ENCODE measurements around the gene INHBA. TPM values are rescaled to one million over a fixed set of nuclear protein-coding genes. Genes with fewer than 3 reads are reported as not detected.
A peak's percentile ranks its signal among the peaks of the same experiment; 100 is the strongest.

The INHBA gene
- polyA plus RNA-seq, 1 donor: 2.8 TPM

DNA sequence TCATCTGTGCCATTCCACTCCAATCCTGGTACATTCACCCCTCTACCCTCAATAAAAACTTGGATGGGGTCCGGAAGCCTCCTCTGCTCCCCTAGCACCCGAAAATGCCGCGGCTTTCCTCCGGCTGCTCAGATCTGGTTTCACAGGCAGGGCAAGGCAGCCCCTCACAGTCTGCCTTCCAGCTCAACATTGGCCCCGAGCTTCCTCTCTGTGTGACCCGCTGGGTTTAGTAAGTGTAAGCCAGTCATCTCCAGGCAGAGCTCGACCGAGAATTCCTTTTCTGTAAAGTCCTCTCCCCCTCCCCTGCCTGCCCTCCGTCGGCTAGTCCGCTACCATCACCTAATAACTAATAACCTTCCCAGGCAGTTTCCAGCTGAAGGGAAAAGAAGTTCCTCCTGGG, 3.4 kb downstream of the INHBA start:
- WGBS (ENCODE audit: insufficient coverage, low lambda C conversion rate): no CpG with 5 or more reads among the region's 12 CpGs
- peaks cover 66% of the 10 kb centered on the region for H3K27me3 ChIP-seq (ENCODE audit: control insufficient read depth, insufficient read depth, low read length)
- no peaks in the 10 kb centered on the region for H3K4me1 ChIP-seq (ENCODE audit: control insufficient read depth, insufficient read depth, low read length)
- H3K36me3 ChIP-seq (ENCODE audit: control insufficient read depth, insufficient read depth, low read length): no peaks in the 10 kb centered on the region
- peak overlapping the region; percentile 36 for H3K4me3 ChIP-seq (ENCODE audit: low read length)
- no peak for DNase-seq
- H3K27ac ChIP-seq (ENCODE audit: low read length): peak overlapping the region; percentile 0
- no peaks in the 10 kb centered on the region for H3K9me3 ChIP-seq (ENCODE audit: control insufficient read depth, low read depth, low read length)

GRCh38 chr7:41698726-41699125, 4.2 kb downstream of the INHBA start:
- no peak for DNase-seq
- Histone ChIP-seq H3K36me3 (ENCODE audit: control insufficient read depth, insufficient read depth, low read length) (no peaks in the 10 kb centered on the region), H3K27me3 (ENCODE audit: control insufficient read depth, insufficient read depth, low read length) (peaks cover 60% of the 10 kb centered on the region), H3K4me1 (ENCODE audit: control insufficient read depth, insufficient read depth, low read length) (no peaks in the 10 kb centered on the region), H3K9me3 (ENCODE audit: control insufficient read depth, low read depth, low read length) (no peaks in the 10 kb centered on the region), H3K4me3 (ENCODE audit: low read length) (peak overlapping the region; percentile 36), H3K27ac (ENCODE audit: low read length) (peak overlapping the region; percentile 0)
- WGBS (ENCODE audit: insufficient coverage, low lambda C conversion rate): no CpG with 5 or more reads among the region's 4 CpGs

- DNase-seq: no peak
- Histone ChIP-seq H3K4me3 (ENCODE audit: low read length) (peak overlapping the region; percentile 36), H3K27me3 (ENCODE audit: control insufficient read depth, insufficient read depth, low read length) (peaks cover 57% of the 10 kb centered on the region), H3K4me1 (ENCODE audit: control insufficient read depth, insufficient read depth, low read length) (no peaks in the 10 kb centered on the region), H3K27ac (ENCODE audit: low read length) (no peak overlapping the region), H3K9me3 (ENCODE audit: control insufficient read depth, low read depth, low read length) (no peaks in the 10 kb centered on the region), H3K36me3 (ENCODE audit: control insufficient read depth, insufficient read depth, low read length) (no peaks in the 10 kb centered on the region)
- WGBS (ENCODE audit: insufficient coverage, low lambda C conversion rate): no CpG with 5 or more reads among the region's 3 CpGs
These were observed 4.8 kb downstream of the INHBA start for GRCh38 chr7:41698114-41698513.

GRCh38 chr7:41696323-41696916, 6.5 kb downstream of the INHBA start:
- no peaks in the 10 kb centered on the region for H3K4me1 ChIP-seq (ENCODE audit: control insufficient read depth, insufficient read depth, low read length)
- 20% methylated on average over 4 of the region's 15 CpGs for WGBS (ENCODE audit: insufficient coverage, low lambda C conversion rate)
- peak; percentile 51 to 63 for DNase-seq
- H3K36me3 ChIP-seq (ENCODE audit: control insufficient read depth, insufficient read depth, low read length): no peaks in the 10 kb centered on the region
- H3K9me3 ChIP-seq (ENCODE audit: control insufficient read depth, low read depth, low read length): no peaks in the 10 kb centered on the region
- H3K27ac ChIP-seq (ENCODE audit: low read length): no peak overlapping the region
- no peak overlapping the region for H3K4me3 ChIP-seq (ENCODE audit: low read length)
- peaks cover 45% of the 10 kb centered on the region for H3K27me3 ChIP-seq (ENCODE audit: control insufficient read depth, insufficient read depth, low read length)

GRCh38 chr7:41695661-41696322, 7.1 kb downstream of the INHBA start:
- Histone ChIP-seq H3K27ac (ENCODE audit: low read length) (no peak overlapping the region), H3K9me3 (ENCODE audit: control insufficient read depth, low read depth, low read length) (no peaks in the 10 kb centered on the region), H3K27me3 (ENCODE audit: control insufficient read depth, insufficient read depth, low read length) (peaks cover 39% of the 10 kb centered on the region), H3K4me3 (ENCODE audit: low read length) (no peak overlapping the region), H3K4me1 (ENCODE audit: control insufficient read depth, insufficient read depth, low read length) (no peaks in the 10 kb centered on the region), H3K36me3 (ENCODE audit: control insufficient read depth, insufficient read depth, low read length) (no peaks in the 10 kb centered on the region)
- DNase-seq: no peak
- WGBS (ENCODE audit: insufficient coverage, low lambda C conversion rate): 72% methylated on average over 4 of the region's 13 CpGs

DNA sequence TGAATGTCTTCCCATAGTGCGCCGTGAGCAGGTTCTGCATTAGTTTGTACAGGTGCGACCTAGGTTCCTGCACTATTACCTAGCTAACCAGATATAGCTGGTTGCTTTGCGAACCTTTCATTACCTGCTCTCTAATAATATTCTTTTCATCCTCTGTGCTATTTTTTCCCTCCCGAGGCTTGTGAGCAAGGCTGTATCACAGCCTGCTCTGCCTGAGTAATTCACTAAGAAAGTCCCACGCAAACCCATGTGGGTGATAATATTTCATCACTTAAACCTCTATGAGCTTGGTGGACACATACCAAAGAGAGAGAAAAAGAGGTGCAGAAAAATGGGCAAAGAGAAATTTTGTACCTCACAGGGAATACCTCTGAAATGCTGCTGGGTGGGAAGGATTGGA, 8.4 kb downstream of the INHBA start:
- no peaks in the 10 kb centered on the region for H3K36me3 ChIP-seq (ENCODE audit: control insufficient read depth, insufficient read depth, low read length)
- no peaks in the 10 kb centered on the region for H3K4me1 ChIP-seq (ENCODE audit: control insufficient read depth, insufficient read depth, low read length)
- no peak for DNase-seq
- 67% methylated on average over 2 of the region's 6 CpGs for WGBS (ENCODE audit: insufficient coverage, low lambda C conversion rate)
- no peak overlapping the region for H3K4me3 ChIP-seq (ENCODE audit: low read length)
- H3K27ac ChIP-seq (ENCODE audit: low read length): no peak overlapping the region
- H3K27me3 ChIP-seq (ENCODE audit: control insufficient read depth, insufficient read depth, low read length): peaks cover 27% of the 10 kb centered on the region
- no peaks in the 10 kb centered on the region for H3K9me3 ChIP-seq (ENCODE audit: control insufficient read depth, low read depth, low read length)

- no peaks in the 10 kb centered on the region for H3K4me1 ChIP-seq (ENCODE audit: control insufficient read depth, insufficient read depth, low read length)
- 45% methylated on average over 2 of the region's 10 CpGs for WGBS (ENCODE audit: insufficient coverage, low lambda C conversion rate)
- no peaks in the 10 kb centered on the region for H3K36me3 ChIP-seq (ENCODE audit: control insufficient read depth, insufficient read depth, low read length)
- H3K4me3 ChIP-seq (ENCODE audit: low read length): no peak overlapping the region
- DNase-seq: no peak
- no peaks in the 10 kb centered on the region for H3K9me3 ChIP-seq (ENCODE audit: control insufficient read depth, low read depth, low read length)
- no peak overlapping the region for H3K27ac ChIP-seq (ENCODE audit: low read length)
- H3K27me3 ChIP-seq (ENCODE audit: control insufficient read depth, insufficient read depth, low read length): peaks cover 16% of the 10 kb centered on the region
These were observed 9.5 kb downstream of the INHBA start for GRCh38 chr7:41693150-41693997.

GRCh38 chr7:41692251-41692650, 10.6 kb downstream of the INHBA start:
- Histone ChIP-seq H3K4me1 (ENCODE audit: control insufficient read depth, insufficient read depth, low read length) (no peaks in the 10 kb centered on the region), H3K36me3 (ENCODE audit: control insufficient read depth, insufficient read depth, low read length) (no peaks in the 10 kb centered on the region), H3K27me3 (ENCODE audit: control insufficient read depth, insufficient read depth, low read length) (peaks cover 5% of the 10 kb centered on the region), H3K4me3 (ENCODE audit: low read length) (no peak overlapping the region), H3K9me3 (ENCODE audit: control insufficient read depth, low read depth, low read length) (no peaks in the 10 kb centered on the region), H3K27ac (ENCODE audit: low read length) (no peak overlapping the region)
- no peak for DNase-seq
- no CpG with 5 or more reads among the region's 7 CpGs for WGBS (ENCODE audit: insufficient coverage, low lambda C conversion rate)

- WGBS (ENCODE audit: insufficient coverage, low lambda C conversion rate): no CpG with 5 or more reads among the region's 3 CpGs
- no peaks in the 10 kb centered on the region for H3K36me3 ChIP-seq (ENCODE audit: control insufficient read depth, insufficient read depth, low read length)
- no peak overlapping the region for H3K27ac ChIP-seq (ENCODE audit: low read length)
- DNase-seq: no peak
- H3K9me3 ChIP-seq (ENCODE audit: control insufficient read depth, low read depth, low read length): no peaks in the 10 kb centered on the region
- H3K27me3 ChIP-seq (ENCODE audit: control insufficient read depth, insufficient read depth, low read length): peaks cover 5% of the 10 kb centered on the region
- no peaks in the 10 kb centered on the region for H3K4me1 ChIP-seq (ENCODE audit: control insufficient read depth, insufficient read depth, low read length)
- no peak overlapping the region for H3K4me3 ChIP-seq (ENCODE audit: low read length)
These were observed 11.4 kb downstream of the INHBA start for GRCh38 chr7:41691286-41692190.

GRCh38 chr7:41689815-41690214, 13.1 kb downstream of the INHBA start:
- H3K27me3 ChIP-seq (ENCODE audit: control insufficient read depth, insufficient read depth, low read length): peaks cover 2% of the 10 kb centered on the region
- no peaks in the 10 kb centered on the region for H3K9me3 ChIP-seq (ENCODE audit: control insufficient read depth, low read depth, low read length)
- no peak for DNase-seq
- no peak overlapping the region for H3K27ac ChIP-seq (ENCODE audit: low read length)
- no peaks in the 10 kb centered on the region for H3K4me1 ChIP-seq (ENCODE audit: control insufficient read depth, insufficient read depth, low read length)
- no peak overlapping the region for H3K4me3 ChIP-seq (ENCODE audit: low read length)
- H3K36me3 ChIP-seq (ENCODE audit: control insufficient read depth, insufficient read depth, low read length): no peaks in the 10 kb centered on the region
- WGBS (ENCODE audit: insufficient coverage, low lambda C conversion rate): 80% methylated on average over 1 of the region's 16 CpGs

All from large intestine (tissue), 3 donors.